ENCODE data around the gene CCDC73. TPM values are rescaled to one million over a fixed set of nuclear protein-coding genes. Genes with fewer than 3 reads are reported as not detected.
"Not testable (repeated sequence)": the region's sequence is repeated elsewhere in the genome, so short reads cannot be mapped to it uniquely, and the experiment has no call there.

Gene CCDC73
- total and polyA plus RNA-seq, 4 donors: 0.06 to 0.36 (median 0.33) TPM; not detected in 1

- not testable (repeated sequence) for H3K36me3 ChIP-seq (ENCODE audit: control insufficient read depth, insufficient read depth, low read length); H3K9me3 ChIP-seq (ENCODE audit: control insufficient read depth, insufficient read depth, low read length); DNase-seq (ENCODE audit: low read depth in 4 of 6, low spot score in 6 of 6); H3K27me3 ChIP-seq (ENCODE audit: control insufficient read depth, insufficient read depth, low read length); H3K4me3 ChIP-seq (ENCODE audit: low read depth, low read length); H3K27ac ChIP-seq (ENCODE audit: low read depth, low read length); H3K4me1 ChIP-seq (ENCODE audit: control insufficient read depth, insufficient read depth, low read length)
- WGBS (ENCODE audit: insufficient coverage): no CpG with 5 or more reads among the region's 2 CpGs
Observed at GRCh38 chr11:32780839-32781238, 13.6 kb downstream of the CCDC73 start.

GRCh38 chr11:32779136-32779535, 15.3 kb downstream of the CCDC73 start:
- no peak for DNase-seq (ENCODE audit: low read depth in 4 of 6, low spot score in 6 of 6)

GRCh38 chr11:32775908-32776307, 18.6 kb downstream of the CCDC73 start:
- Histone ChIP-seq H3K4me1 (ENCODE audit: control insufficient read depth, insufficient read depth, low read length) (no peaks in the 10 kb centered on the region), H3K36me3 (ENCODE audit: control insufficient read depth, insufficient read depth, low read length) (no peaks in the 10 kb centered on the region), H3K9me3 (ENCODE audit: control insufficient read depth, insufficient read depth, low read length) (no peaks in the 10 kb centered on the region), H3K27me3 (ENCODE audit: control insufficient read depth, insufficient read depth, low read length) (no peaks in the 10 kb centered on the region), H3K4me3 (ENCODE audit: low read depth, low read length) (no peak overlapping the region), H3K27ac (ENCODE audit: low read depth, low read length) (no peak overlapping the region)
- 65% methylated on average over 2 of the region's 2 CpGs for WGBS (ENCODE audit: insufficient coverage)
- no peak for DNase-seq (ENCODE audit: low read depth in 4 of 6, low spot score in 6 of 6)

More at GRCh38 chr11:32779136-32779535, 15.3 kb downstream of the CCDC73 start:
- H3K27ac ChIP-seq (ENCODE audit: low read depth, low read length): no peak overlapping the region
- no peaks in the 10 kb centered on the region for H3K36me3 ChIP-seq (ENCODE audit: control insufficient read depth, insufficient read depth, low read length)
- H3K27me3 ChIP-seq (ENCODE audit: control insufficient read depth, insufficient read depth, low read length): no peaks in the 10 kb centered on the region
- H3K9me3 ChIP-seq (ENCODE audit: control insufficient read depth, insufficient read depth, low read length): no peaks in the 10 kb centered on the region
- no peaks in the 10 kb centered on the region for H3K4me1 ChIP-seq (ENCODE audit: control insufficient read depth, insufficient read depth, low read length)
- H3K4me3 ChIP-seq (ENCODE audit: low read depth, low read length): no peak overlapping the region

GRCh38 chr11:32774081-32774480, 20.4 kb downstream of the CCDC73 start:
- H3K4me1 ChIP-seq (ENCODE audit: control insufficient read depth, insufficient read depth, low read length): no peaks in the 10 kb centered on the region
- no peak overlapping the region for H3K27ac ChIP-seq (ENCODE audit: low read depth, low read length)
- no peak overlapping the region for H3K4me3 ChIP-seq (ENCODE audit: low read depth, low read length)
- no peaks in the 10 kb centered on the region for H3K27me3 ChIP-seq (ENCODE audit: control insufficient read depth, insufficient read depth, low read length)
- H3K36me3 ChIP-seq (ENCODE audit: control insufficient read depth, insufficient read depth, low read length): no peaks in the 10 kb centered on the region
- no CpG with 5 or more reads among the region's 2 CpGs for WGBS (ENCODE audit: insufficient coverage)
- H3K9me3 ChIP-seq (ENCODE audit: control insufficient read depth, insufficient read depth, low read length): no peaks in the 10 kb centered on the region
- DNase-seq (ENCODE audit: low read depth in 4 of 6, low spot score in 6 of 6): no peak

GRCh38 chr11:32772731-32773130, 21.7 kb downstream of the CCDC73 start:
- no peaks in the 10 kb centered on the region for H3K9me3 ChIP-seq (ENCODE audit: control insufficient read depth, insufficient read depth, low read length)
- no peak for DNase-seq (ENCODE audit: low read depth in 4 of 6, low spot score in 6 of 6)

GRCh38 chr11:32761774-32762173, 32.7 kb downstream of the CCDC73 start:
- no CpG with 5 or more reads among the region's 2 CpGs for WGBS (ENCODE audit: insufficient coverage)

More at GRCh38 chr11:32772731-32773130, 21.7 kb downstream of the CCDC73 start:
- Histone ChIP-seq H3K4me1 (ENCODE audit: control insufficient read depth, insufficient read depth, low read length) (no peaks in the 10 kb centered on the region), H3K36me3 (ENCODE audit: control insufficient read depth, insufficient read depth, low read length) (no peaks in the 10 kb centered on the region), H3K27ac (ENCODE audit: low read depth, low read length) (no peak overlapping the region), H3K27me3 (ENCODE audit: control insufficient read depth, insufficient read depth, low read length) (no peaks in the 10 kb centered on the region), H3K4me3 (ENCODE audit: low read depth, low read length) (no peak overlapping the region)

GRCh38 chr11:32758291-32758690, 36.2 kb downstream of the CCDC73 start:
- no peak for DNase-seq (ENCODE audit: low read depth in 4 of 6, low spot score in 6 of 6)
- Histone ChIP-seq H3K27me3 (ENCODE audit: control insufficient read depth, insufficient read depth, low read length) (no peaks in the 10 kb centered on the region), H3K36me3 (ENCODE audit: control insufficient read depth, insufficient read depth, low read length) (no peaks in the 10 kb centered on the region), H3K27ac (ENCODE audit: low read depth, low read length) (no peak overlapping the region), H3K4me1 (ENCODE audit: control insufficient read depth, insufficient read depth, low read length) (no peaks in the 10 kb centered on the region), H3K9me3 (ENCODE audit: control insufficient read depth, insufficient read depth, low read length) (no peaks in the 10 kb centered on the region), H3K4me3 (ENCODE audit: low read depth, low read length) (no peak overlapping the region)
- no CpG with 5 or more reads among the region's 2 CpGs for WGBS (ENCODE audit: insufficient coverage)

More at GRCh38 chr11:32761774-32762173, 32.7 kb downstream of the CCDC73 start:
- H3K27ac ChIP-seq (ENCODE audit: low read depth, low read length); DNase-seq (ENCODE audit: low read depth in 4 of 6, low spot score in 6 of 6); H3K4me1 ChIP-seq (ENCODE audit: control insufficient read depth, insufficient read depth, low read length); H3K4me3 ChIP-seq (ENCODE audit: low read depth, low read length); H3K9me3 ChIP-seq (ENCODE audit: control insufficient read depth, insufficient read depth, low read length); H3K36me3 ChIP-seq (ENCODE audit: control insufficient read depth, insufficient read depth, low read length); H3K27me3 ChIP-seq (ENCODE audit: control insufficient read depth, insufficient read depth, low read length): not testable (repeated sequence)

GRCh38 chr11:32753181-32753580, 41.3 kb downstream of the CCDC73 start:
- not testable (repeated sequence) for H3K27ac ChIP-seq (ENCODE audit: low read depth, low read length); H3K9me3 ChIP-seq (ENCODE audit: control insufficient read depth, insufficient read depth, low read length); DNase-seq (ENCODE audit: low read depth in 4 of 6, low spot score in 6 of 6); H3K4me1 ChIP-seq (ENCODE audit: control insufficient read depth, insufficient read depth, low read length); H3K4me3 ChIP-seq (ENCODE audit: low read depth, low read length); H3K27me3 ChIP-seq (ENCODE audit: control insufficient read depth, insufficient read depth, low read length); H3K36me3 ChIP-seq (ENCODE audit: control insufficient read depth, insufficient read depth, low read length)
- WGBS (ENCODE audit: insufficient coverage): 77% methylated on average over 1 of the region's 1 CpG

GRCh38 chr11:32752001-32752400, 42.5 kb downstream of the CCDC73 start:
- no peaks in the 10 kb centered on the region for H3K4me1 ChIP-seq (ENCODE audit: control insufficient read depth, insufficient read depth, low read length)
- peaks cover 2% of the 10 kb centered on the region for H3K9me3 ChIP-seq (ENCODE audit: control insufficient read depth, insufficient read depth, low read length)
- H3K4me3 ChIP-seq (ENCODE audit: low read depth, low read length): no peak overlapping the region
- no peak overlapping the region for H3K27ac ChIP-seq (ENCODE audit: low read depth, low read length)
- H3K36me3 ChIP-seq (ENCODE audit: control insufficient read depth, insufficient read depth, low read length): no peaks in the 10 kb centered on the region
- DNase-seq (ENCODE audit: low read depth in 4 of 6, low spot score in 6 of 6): no peak
- no peaks in the 10 kb centered on the region for H3K27me3 ChIP-seq (ENCODE audit: control insufficient read depth, insufficient read depth, low read length)
- WGBS (ENCODE audit: insufficient coverage): no CpG with 5 or more reads among the region's 2 CpGs

GRCh38 chr11:32751381-32751780, 43.1 kb downstream of the CCDC73 start:
- H3K9me3 ChIP-seq (ENCODE audit: control insufficient read depth, insufficient read depth, low read length): peaks cover 2% of the 10 kb centered on the region
- no peak overlapping the region for H3K27ac ChIP-seq (ENCODE audit: low read depth, low read length)
- no peaks in the 10 kb centered on the region for H3K4me1 ChIP-seq (ENCODE audit: control insufficient read depth, insufficient read depth, low read length)
- 89% methylated on average over 4 of the region's 6 CpGs for WGBS (ENCODE audit: insufficient coverage)
- no peaks in the 10 kb centered on the region for H3K36me3 ChIP-seq (ENCODE audit: control insufficient read depth, insufficient read depth, low read length)
- DNase-seq (ENCODE audit: low read depth in 4 of 6, low spot score in 6 of 6): no peak
- H3K4me3 ChIP-seq (ENCODE audit: low read depth, low read length): no peak overlapping the region
- H3K27me3 ChIP-seq (ENCODE audit: control insufficient read depth, insufficient read depth, low read length): no peaks in the 10 kb centered on the region
